Lung (tissue), 12 donors: Measurements from ENCODE around the gene ABCF2. TPM values are rescaled to one million over a fixed set of nuclear protein-coding genes. Genes with fewer than 3 reads are reported as not detected.
A peak's percentile ranks its signal among the peaks of the same experiment; 100 is the strongest.

Experiments
- ATAC-seq: fragments of 200-7000 bp; cut with Tn5 transposase; one replicate; pipeline ENCODE4 v1.9.1; 2020; ENCODE audit warnings: moderate number of reproducible peaks; ENCODE audit not compliant: insufficient read depth, low FRiP score
- DNase-seq, 3 donors: peaks; one replicate each; pipeline ENCODE4 v3.0.0-alpha.2; 2013 to 2017
- H3K27ac ChIP-seq, 2 donors: one replicate each; pipeline ENCODE4 v1.5.1; 2013; ENCODE audit warnings: mild to moderate bottlenecking in 2 of 2, moderate library complexity in 2 of 2, control low read depth in 1 of 2, inconsistent platforms in 1 of 2, low read depth in 1 of 2, low read length in 1 of 2
- H3K27me3 ChIP-seq, 3 donors: one replicate each; pipeline ENCODE4 v1.5.1; 2013; ENCODE audit warnings: low read length in 2 of 3; ENCODE audit not compliant: control insufficient read depth in 3 of 3, insufficient read depth in 3 of 3
- H3K36me3 ChIP-seq, 4 donors: one replicate each; pipeline ENCODE4 v1.5.1; 2013; ENCODE audit warnings: low read length in 4 of 4, mild to moderate bottlenecking in 1 of 4, moderate library complexity in 1 of 4; ENCODE audit not compliant: control insufficient read depth in 4 of 4, insufficient read depth in 4 of 4
- H3K4me1 ChIP-seq, 5 donors: one replicate each; pipeline ENCODE4 v1.5.1; 2013; ENCODE audit warnings: low read length in 5 of 5, mild to moderate bottlenecking in 2 of 5, moderate library complexity in 1 of 5; ENCODE audit not compliant: control insufficient read depth in 5 of 5, insufficient read depth in 5 of 5
- H3K4me3 ChIP-seq: one replicate; pipeline ENCODE4 v1.5.1; 2013; ENCODE audit warnings: mild to moderate bottlenecking, control low read depth, moderate library complexity
- H3K9ac ChIP-seq, 2 donors: one replicate each; pipeline ENCODE4 v1.5.1; 2013; ENCODE audit warnings: low read length in 2 of 2, control low read depth in 1 of 2; ENCODE audit not compliant: insufficient read depth in 1 of 2
- H3K9me3 ChIP-seq, 4 donors: one replicate each; pipeline ENCODE4 v1.5.1; 2013; ENCODE audit warnings: low read length in 3 of 4, mild to moderate bottlenecking in 1 of 4, moderate library complexity in 1 of 4; ENCODE audit not compliant: control insufficient read depth in 4 of 4, insufficient read depth in 3 of 4
- CTCF ChIP-seq: IDR thresholded peaks from 2 replicates; pipeline ENCODE4 v1.5.1; 2012; ENCODE audit warnings: mild to moderate bottlenecking; ENCODE audit errors: control extremely low read depth, extremely low read depth
- WGBS, 2 donors: extraction: QIAGEN DNeasy Blood & Tissue Kit; methylation state at CpG; one replicate each; pipeline ENCODE4 v1.1.7; 2013; 5-methylcytosine and 5-hydroxymethylcytosine counted together
- polyA plus RNA-seq, 2 donors: library from polyadenylated mRNA; stranded (reverse); fragments of 200-250 nt; gene quantifications; one replicate each; pipeline ENCODE4 v1.2.1, GENCODE V29; 2013
- total RNA-seq, 2 donors: library from RNA; depleted of rRNA in 1 of 2; stranded (reverse); fragments of >200 nt in 1 of 2; gene quantifications; one replicate each; pipeline ENCODE4 v1.2.1, GENCODE V29; 2014 to 2021
- donor health status: control.
- donor health status: control.
- donor health status: Bipolar disorder and iron deficiency.
- donor health status: healthy.
- donor health status: DM: yes; HTN: yes; CAD: no.

The ABCF2 gene
- total and polyA plus RNA-seq, 4 donors = 13.2 to 36.3 (median 25.8) TPM

- DNase-seq = no peak
- peaks cover 0 to 18% (median 4%) of the 10 kb centered on the region in 4 donors for H3K36me3 ChIP-seq
- no peak overlapping the region for H3K9ac ChIP-seq
- H3K4me1 ChIP-seq = peaks cover 0 to 61% (median 12%) of the 10 kb centered on the region in 5 donors
- H3K4me3 ChIP-seq = no peak overlapping the region
- peaks cover 0 to 2% (median 0%) of the 10 kb centered on the region in 3 donors for H3K27me3 ChIP-seq
- TF ChIP-seq CTCF = no peak
- no peaks in the 10 kb centered on the region for H3K9me3 ChIP-seq
- peak overlapping the region in 1 of 2 donors; percentile 97 for H3K27ac ChIP-seq
- ATAC-seq = no peak
- WGBS, 2 donors = 59 to 69% methylated on average over 13 of the region's 13 CpGs
Measured at GRCh38 chr7:151246102-151246850, 19.3 kb upstream of the ABCF2 start.

DNA sequence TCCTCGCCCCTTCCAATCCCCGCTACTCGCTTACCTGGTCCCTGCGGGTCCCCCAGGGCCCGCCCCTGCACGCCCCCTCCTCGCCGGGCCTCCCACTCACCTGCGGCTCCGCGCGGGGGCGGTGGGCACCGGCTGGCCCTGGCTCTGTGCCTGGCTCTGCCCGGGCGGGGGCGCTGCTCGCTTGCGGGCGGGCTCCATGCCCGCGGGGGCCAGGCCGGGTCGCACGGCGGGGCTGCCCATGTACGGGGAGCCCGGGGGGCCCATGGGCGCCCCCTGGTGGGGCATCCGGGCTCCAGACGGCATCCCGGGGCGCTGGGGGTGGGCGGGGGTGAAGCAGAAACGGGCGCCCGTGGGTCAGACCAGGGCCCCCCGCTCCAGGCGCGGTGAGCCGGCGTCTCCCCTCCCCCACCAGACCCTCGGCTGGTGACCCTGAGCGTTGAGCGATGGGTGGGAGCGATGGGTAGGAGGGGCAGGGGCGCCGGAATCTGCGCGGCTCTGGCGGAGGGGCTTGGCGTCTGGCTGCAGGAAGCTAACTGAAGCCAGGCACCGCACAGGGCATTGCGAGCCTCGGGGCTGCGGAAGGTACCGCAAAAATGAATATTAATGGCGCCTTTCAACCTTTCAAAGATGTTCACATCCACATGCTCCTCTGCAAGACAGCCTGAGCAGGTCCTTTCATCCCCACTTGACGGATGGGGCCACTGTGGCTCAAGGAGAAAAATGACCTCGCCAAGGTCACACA lies 18.5 kb upstream of the ABCF2 start:
- no peak overlapping the region for H3K4me3 ChIP-seq
- no peak overlapping the region for H3K9ac ChIP-seq
- no peak for ATAC-seq
- TF ChIP-seq CTCF = no peak
- WGBS, 2 donors = 3 to 5% methylated on average over 60 of the region's 60 CpGs
- peaks cover 0 to 19% (median 5%) of the 10 kb centered on the region in 4 donors for H3K36me3 ChIP-seq
- peaks cover 0 to 54% (median 8%) of the 10 kb centered on the region in 5 donors for H3K4me1 ChIP-seq
- H3K27ac ChIP-seq = peak overlapping the region in 1 of 2 donors; percentile 3
- peaks cover 0 to 2% (median 0%) of the 10 kb centered on the region in 3 donors for H3K27me3 ChIP-seq
- no peaks in the 10 kb centered on the region for H3K9me3 ChIP-seq
- DNase-seq = peak; percentile 18 to 53 (median 47)

DNA sequence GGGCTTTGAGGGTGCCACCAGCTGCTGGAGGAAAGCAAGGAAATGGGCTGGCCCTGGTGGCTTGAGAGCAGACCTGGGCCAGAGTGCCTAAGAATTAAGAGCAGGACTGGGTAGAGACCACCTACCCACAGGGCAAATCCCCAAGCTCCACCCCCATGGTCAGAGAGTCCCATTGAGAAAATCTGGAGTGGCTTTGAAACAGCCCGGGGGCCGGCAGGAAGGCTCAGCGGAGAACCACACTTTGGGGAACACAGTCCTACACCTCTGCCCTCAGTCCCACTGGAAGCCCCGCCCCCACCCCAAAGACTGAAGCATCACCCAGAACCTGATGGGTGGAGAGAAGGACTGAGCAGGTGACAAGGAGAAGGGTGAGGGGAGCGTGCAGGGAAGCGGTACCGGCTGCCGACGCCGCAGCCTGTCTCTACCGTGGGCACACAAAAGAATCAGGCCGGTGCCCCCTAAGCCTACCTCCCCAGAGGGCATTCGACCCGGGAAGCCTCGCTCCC lies 17.9 kb upstream of the ABCF2 start:
- peaks cover 0 to 48% (median 7%) of the 10 kb centered on the region in 5 donors for H3K4me1 ChIP-seq
- no peak overlapping the region for H3K4me3 ChIP-seq
- no peak overlapping the region for H3K9ac ChIP-seq
- peaks cover 0 to 26% (median 8%) of the 10 kb centered on the region in 4 donors for H3K36me3 ChIP-seq
- ATAC-seq (no peak), DNase-seq (no peak)
- no peak for TF ChIP-seq CTCF
- WGBS, 2 donors = 5 to 12% methylated on average over 15 of the region's 15 CpGs
- H3K27ac ChIP-seq = no peak overlapping the region
- peaks cover 0 to 2% (median 0%) of the 10 kb centered on the region in 3 donors for H3K27me3 ChIP-seq
- no peaks in the 10 kb centered on the region for H3K9me3 ChIP-seq
